PFSK-1 (cell line): ENCODE data around the gene BAIAP3.

Experiments used
- POLR2AphosphoS5 ChIP-seq: IDR thresholded peaks from 2 replicates; pipeline ENCODE4 v1.6.1; 2012; ENCODE audit warnings: low read depth, mild to moderate bottlenecking, control low read depth, low read length, moderate library complexity
- SIN3A ChIP-seq: IDR thresholded peaks from 2 replicates; pipeline ENCODE4 v1.6.1; 2012; ENCODE audit warnings: mild to moderate bottlenecking, low read length, moderate library complexity, borderline replicate concordance; ENCODE audit not compliant: insufficient read depth

DNA sequence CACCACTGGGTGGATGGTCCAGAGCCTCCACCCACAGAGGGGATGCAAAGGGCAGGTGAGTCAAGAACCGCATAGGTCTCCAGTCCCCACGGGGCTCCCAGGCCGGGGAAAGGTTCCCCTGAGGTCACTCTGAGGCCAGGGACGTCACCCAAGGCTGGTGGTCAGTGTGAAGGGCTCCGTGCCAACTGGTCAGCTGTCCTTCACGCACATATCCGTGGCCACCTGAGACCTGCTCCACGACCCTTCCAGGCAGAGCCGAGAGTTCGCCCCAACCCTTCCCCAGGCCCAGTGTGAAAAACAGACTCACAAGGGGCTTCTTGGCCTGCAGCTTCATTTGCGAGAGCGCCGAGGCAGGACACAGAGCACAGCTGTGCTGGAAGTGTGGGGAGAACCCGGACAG is 15.5 kb downstream of the BAIAP3 start:
- TF ChIP-seq POLR2AphosphoS5 (no peak), SIN3A (no peak)
